Stimulated activated CD4-positive, alpha-beta T cell treated with anti-CD3 and anti-CD28 coated beads, Interleukin-12 subunit alpha, Interleukin-12 subunit beta, amount 100 ng/mL, for 4 hours (primary cell): ENCODE data around the gene DNAH7.

ENCODE experiments used
- DNase-seq: peaks from one replicate; pipeline ENCODE4 v3.0.0-alpha.2; 2020

DNAH7 gene

DNA sequence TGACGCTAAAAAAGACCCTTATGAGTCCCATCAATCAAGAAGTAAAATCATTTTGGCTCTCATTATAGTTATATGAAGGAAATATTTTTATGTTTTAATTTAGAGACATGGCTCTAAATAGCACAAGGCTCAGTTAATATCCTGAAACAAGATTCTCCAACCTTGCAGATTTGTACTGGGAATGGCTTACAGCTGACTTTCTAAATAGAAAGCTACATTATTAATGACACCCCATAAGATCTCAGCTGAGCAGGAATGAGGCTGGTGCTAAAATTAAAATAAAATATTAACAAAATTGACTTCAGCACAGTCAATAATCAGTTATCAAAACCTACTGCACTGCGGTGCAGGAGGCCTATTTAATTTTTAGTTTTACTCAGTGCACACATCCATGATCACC, 274.8 kb downstream of the DNAH7 start:
- no peak for DNase-seq

DNA sequence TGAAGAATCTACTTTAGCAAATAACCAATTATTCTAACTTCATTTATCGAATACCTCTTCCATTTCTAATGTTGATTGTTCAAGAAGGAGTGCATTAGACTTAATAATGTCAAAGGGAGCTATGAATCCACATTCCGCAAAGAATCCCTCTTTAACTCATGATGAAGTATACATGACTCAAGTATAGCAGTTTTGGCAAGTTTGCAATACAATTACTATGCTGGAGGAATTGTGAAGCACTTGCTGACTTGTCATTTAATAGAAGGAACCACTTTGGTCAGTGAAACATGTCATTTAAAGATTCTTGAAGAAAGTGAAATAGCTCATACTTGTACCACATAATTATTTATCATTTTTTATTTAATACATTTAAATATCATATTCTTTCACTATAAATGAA, 286.5 kb downstream of the DNAH7 start:
- DNase-seq = no peak

DNA sequence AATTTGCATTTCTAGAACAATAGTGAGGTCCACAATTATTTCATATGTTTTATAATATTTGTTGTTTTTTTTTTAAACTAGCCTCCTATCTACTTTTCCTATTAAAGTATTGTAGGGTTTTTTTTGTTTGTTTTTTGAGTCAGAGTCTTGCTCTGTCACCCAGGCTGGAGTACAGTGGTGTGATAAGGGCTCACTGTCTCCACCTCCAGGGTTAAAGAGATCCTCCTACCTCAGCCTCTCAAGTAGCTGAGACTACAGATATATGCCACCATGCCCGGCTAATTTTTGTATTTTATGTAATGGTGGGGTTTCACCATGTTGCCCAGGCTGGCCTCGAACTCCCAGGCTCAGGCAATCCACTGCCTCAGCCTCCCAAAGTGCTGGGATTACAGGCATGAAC, 289.1 kb downstream of the DNAH7 start:
- DNase-seq = no peak

DNA sequence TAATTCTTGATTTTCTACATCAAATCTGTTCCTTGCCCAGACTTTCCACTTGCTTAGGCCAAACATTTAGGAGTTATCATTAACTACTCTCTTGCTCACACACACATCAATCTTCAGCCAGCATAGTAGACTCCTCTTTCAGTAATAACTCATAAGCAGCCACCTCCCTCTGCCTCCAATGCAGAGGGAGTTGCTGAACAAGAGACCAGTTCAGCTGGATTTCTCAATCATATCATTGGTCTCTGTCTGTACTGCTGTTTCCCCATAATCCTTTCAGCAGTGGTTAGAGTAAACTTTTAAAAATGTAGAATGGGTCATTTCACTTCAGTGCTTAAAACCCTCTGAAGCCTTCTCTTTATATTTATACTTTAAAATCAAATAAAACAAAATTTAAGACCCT, 298.7 kb downstream of the DNAH7 start:
- DNase-seq = no peak

DNA sequence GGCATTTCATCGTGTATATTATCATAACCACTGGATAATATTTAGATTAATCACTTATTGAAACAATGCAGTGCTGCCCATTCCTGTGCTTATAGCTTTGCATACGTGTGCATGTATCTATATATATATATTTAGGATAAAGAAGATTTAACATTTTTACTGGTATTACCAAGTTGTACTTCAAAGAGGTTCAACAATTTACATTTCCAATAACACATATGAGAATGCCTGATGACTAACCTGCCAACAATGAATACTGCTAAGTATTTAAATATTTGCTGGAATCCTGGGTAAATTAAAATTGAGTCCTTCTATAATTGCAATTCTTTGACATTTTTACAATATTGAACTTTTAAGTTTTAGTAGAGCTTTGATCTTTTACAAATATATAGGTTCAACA, 300.2 kb downstream of the DNAH7 start:
- DNase-seq = no peak

DNA sequence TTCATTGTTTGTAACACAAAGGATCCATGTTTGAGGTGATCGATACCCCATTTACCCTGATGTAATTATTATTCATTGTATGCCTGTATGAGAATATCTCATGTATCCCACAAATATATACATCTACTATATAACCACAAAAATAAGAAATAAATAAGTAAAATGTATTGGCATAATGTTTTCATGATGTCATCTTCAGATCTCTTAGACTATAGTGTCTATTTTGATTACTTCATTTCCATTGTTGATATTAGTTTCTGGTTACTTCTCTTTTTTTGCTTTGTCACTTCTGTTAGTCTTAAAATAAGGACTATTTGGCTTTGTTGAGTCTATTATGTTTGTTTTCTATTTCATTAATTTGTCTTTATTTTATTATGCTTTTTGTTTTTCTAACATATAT, 301.9 kb downstream of the DNAH7 start:
- DNase-seq = no peak

DNA sequence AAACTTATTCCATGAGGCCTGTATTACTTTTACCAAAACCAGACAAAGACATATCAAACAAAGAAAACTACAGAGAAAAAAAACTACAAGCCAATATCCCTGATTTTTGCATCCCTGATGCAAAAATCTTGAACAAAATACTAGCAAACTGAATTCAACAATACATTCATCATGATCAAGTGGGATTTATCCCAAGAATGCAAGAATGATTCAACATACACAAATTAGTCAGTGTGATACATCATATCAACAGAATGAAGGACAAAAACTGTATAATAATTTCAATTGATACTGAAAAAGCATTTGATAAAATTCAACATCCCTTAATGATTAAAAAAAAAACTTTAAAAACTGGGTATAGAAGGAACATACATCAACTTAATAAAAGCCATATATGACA, 304.8 kb downstream of the DNAH7 start:
- DNase-seq = no peak

DNA sequence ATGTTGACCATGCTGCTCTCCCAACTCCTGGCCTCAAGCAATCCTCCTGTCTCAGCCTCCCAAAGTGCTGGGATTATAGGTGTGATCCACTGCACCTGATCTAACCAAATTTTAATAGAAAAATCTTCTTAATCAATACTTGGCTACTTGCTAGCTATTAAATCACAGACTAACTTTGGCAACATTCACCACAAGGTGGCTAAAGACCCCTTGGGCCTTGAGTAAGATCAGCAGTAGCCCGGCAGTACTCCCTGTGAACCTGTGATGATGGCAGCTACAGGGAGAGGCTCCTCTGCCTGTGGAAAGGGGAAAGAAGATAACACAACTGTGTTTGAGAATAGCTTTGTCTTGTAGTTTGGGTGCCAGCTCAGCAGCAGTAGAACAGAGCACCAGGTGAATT, 308.8 kb downstream of the DNAH7 start:
- no peak for DNase-seq

DNA sequence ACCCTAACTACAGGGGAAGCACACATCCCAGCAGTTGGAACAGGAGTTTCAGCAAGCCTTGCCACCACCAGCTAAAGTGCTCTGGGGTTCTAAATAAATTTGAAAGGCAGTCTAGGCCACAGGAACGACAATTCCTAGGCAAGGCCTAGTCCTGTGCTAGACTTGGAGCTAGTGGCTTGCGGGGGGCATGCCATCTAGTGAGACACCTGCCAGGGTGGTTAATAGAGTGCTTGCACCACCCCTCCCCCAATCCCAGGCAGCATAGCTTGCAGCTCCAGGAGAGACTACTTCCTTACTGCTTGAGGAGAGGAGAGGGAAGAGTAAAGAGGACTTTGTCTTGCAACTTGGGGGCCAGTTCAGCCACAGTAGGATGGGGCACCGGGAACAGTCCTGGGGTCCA, 309.8 kb downstream of the DNAH7 start:
- no peak for DNase-seq

DNA sequence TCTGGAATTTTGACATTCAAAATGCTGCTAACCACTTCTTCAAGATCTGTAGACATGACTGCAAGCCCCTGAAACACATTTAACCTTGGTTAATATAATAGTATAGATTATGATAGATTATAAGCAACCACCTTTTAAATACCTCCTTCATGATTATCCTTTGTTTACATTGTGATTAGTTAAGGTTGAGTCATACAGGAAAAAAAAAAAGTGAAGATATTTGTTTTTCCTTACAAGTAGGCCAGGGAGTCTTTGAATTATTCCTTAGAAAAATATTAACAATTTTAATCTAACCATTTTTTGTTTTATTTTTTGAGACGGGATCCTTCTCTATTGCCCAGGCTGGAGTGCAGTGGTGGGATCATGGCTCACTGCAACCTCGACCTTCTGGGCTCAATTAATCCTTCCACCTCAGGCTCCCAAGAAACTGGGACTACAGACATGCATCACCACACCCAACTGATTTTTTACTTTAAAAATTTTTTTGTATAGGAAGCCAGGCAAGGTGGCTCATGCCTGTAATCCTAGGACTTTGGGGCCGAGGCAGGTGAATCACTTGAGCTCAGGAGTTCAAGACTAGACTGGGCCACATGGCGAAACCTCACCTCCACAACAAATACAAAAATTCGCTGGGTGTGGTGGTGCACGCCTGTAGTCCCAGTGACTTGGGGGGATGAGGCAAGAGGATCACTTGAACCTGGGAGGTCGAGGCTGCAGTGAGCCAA, 312.3 kb downstream of the DNAH7 start:
- no peak for DNase-seq

DNA sequence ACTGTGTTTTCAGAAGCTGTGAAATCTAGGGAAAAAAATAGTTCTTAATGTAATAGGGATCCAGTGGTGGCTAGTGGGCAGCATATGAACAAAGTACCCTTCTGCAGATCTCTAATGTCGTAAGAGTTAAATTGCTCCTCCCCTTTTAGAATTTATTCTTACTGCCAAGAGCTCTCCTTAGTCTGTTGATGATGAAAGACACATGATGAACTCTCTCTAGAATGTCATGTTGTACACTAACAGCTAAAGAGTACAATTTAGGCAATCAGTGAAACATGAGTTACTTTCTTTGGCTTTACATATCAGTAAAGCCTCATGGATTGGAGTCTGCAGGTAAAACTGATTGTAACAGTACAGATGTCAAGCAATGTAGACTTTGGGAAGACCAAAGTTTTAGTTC, 327.4 kb downstream of the DNAH7 start:
- DNase-seq = no peak

DNA sequence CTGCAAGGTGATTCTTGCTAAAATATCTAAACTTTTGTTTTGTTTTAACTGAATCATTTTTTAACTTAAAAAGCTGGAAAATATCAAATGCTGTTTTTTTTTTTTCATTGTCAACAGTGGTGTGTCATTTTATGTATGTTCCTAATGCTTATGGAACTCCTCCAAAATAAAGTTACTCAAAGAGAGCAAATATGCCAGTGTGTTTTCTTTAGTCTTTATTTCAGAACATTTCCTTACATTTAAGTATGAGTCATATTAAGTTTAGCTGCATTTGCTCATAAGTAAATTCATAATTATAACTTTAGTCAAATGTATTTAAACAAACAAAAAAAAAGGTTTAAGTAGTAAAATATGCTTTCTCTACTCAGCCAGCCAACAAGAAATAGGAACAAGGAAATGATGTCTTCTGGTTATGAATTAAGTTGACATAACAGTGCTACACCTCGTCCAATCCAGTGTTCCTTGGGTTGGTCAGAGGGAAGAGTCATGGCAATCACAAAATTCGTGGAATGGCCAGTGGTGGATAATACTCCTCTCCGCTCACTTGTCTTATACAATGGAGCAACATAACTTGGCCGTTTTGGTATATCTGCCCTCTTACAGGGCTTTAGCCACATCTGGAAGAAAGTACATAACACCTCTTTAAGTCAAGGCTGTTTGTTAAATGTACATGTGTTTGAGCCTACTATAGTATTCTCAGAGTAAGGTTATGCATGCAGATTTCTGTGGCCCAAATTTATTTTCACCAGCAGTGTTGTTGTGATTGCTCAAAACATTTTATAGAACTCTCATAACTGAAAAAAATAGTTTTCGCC, 330.9 kb downstream of the DNAH7 start:
- DNase-seq = no peak

DNA sequence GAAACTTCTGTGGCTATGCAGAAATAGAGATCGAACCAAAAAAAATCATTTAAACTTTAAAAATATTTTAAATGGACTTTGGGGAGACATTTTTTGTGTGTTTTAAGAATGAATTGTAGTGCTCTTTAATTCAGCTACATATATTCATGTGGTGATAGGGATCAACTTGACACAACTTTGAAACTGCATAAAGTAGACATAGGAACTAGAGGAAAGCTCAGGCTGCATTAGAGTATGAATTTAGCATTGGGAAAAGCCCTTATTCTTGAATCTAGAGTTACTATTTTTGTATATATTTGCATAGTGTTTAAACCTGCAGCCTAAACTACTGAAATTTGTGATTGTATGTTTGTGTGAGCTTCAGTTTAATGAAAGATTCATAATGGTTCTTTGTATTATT, 333.3 kb downstream of the DNAH7 start:
- DNase-seq = no peak

DNA sequence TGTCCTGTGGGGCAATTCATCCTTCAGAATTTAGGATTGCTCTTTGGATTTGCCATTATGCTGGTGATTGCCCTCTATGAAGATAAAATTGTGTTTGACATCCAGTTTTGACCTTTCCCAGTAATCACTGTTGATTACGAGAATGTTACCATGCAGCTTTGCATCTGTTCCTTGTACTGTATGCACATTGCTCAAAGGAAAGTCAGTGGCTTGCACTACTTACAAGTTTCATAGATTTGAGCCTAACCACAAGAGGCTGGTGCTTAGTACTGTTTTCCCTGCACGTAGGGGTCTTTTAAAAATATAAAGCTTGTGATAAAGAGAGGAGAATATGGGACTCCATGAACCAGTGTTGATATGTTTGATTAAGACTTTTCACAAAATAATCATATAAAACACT, 333.7 kb downstream of the DNAH7 start:
- no peak for DNase-seq

DNA sequence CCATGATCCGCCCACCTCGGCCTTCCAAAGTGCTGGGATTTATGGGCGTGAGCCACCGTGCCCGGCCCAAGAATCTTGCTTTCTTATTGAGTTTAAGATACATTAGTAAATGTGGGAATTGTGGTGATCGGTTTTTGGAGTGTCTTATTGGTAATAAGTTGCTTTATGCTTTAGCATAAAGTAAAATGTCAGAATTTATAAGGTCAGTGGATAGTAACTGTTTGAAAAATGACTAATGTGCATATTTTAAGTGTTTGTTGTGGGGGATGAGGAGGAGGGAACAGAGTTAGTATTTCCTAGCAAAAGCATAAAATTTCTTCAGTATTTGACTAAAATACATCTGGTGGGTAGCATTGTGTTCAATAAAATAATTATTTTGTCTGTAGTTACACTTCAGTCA, 334.2 kb downstream of the DNAH7 start:
- DNase-seq = no peak

DNA sequence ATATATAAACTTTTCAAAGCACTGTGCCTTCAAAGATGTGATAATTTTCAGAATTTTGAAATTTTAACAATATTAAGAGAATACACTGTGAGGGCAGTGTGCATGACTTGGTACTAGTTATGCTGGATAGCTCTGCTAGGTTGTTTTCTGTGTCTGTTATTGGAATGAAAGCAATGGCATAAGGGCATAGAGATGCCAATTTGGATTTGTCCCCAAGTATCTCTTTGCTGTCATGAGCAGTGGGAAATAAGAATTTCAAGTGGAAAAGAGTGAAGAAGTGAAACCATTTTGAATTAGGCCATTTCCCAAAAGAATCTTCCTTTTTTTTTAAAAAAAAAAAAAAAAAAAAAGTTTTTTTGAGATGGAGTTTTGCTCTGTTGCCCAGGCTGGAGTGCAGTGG, 334.8 kb downstream of the DNAH7 start:
- DNase-seq = no peak

DNA sequence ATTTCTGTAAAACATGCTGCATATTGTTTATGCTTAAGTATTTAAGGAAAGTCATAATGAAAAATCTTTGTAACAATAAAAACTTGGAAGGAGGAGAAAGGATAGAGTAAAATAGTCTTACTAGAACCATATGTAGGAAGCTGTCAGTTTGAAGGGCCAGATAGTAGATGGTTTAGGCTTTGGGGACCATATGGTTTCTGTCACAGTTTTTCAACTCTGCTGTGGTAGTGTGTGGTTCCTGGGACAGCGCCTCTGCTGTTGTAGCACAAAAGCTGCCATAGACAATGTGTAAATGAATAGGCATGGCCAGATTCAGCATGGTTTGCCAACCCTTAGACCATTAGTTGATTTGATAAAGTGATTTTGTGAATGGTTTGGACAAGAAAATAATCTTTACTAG, 336.1 kb downstream of the DNAH7 start:
- no peak for DNase-seq

DNA sequence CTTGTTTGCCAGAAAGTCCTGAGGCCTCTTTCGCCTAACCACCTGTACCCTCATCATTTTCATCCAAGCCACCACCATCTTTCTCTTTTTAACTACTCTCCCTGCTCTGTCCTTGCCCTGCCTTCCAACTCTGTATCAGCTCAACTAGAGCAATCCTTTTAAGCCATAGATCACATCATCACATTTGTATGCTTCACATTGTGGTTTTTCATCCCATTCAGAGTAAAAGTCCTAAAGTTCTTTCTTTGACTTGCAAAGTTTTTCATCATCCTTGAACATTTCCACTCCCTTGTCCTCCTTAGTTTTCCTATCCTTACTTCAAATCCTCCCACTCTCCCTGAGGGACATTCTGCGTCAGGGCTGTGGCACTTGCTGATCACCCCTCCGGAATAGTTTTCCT, 337.7 kb downstream of the DNAH7 start:
- no peak for DNase-seq

DNA sequence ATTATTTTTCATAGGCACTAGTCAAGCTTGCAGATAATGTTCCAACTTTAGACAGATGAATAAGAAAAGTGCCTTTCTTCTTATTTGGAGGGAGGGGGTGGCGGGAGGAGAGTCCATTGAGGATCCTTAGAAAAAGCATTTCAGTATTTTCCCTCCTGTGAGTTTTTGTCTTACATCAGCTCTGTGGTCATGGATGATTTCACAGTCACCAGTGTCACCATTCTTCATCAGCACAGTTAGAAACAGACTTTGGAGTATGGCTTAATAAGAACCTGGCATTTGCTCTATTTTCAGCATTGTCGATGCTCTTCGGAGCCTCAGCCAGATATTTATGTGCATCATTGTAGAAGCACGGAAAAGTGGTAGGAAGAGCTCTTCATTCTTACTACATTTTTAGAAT, 341.5 kb downstream of the DNAH7 start:
- DNase-seq = no peak

DNA sequence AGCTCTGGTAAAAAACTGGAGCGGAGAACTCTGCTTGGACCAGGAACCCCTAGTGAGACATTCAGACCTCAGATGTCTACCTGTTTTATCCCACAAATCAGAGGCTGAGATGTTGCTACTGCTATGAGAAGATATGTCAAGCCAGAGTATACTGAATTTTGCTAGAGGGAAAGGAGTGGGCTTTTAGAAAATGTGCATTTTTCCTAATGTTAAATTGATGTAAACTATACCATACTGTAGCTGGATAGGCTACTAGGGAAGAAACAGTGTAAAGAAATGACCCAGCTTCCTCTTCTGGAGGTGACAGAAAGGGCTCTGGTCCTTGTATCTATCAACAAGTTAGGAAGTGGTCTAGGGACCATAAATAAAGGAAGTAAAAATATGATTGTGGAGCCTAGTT, 346.6 kb downstream of the DNAH7 start:
- DNase-seq = no peak

DNA sequence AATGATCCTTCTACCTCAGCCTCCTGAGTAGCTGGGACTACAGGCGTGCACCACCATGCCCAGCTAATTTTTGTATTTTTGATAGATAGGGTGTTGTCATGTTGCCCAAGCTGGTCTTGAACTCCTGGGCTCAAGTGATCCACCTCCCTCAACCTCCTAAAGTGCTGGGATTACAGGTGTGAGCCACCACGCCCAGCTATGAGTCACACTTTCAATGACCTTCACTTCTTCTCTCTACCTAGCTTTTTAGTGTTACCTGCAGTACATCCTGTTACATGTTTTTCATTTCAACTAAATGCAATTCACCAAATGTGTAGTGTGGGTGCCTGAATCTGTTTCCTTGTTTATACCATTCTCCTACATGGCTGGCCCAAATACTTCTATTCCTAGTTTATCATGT, 347.6 kb downstream of the DNAH7 start:
- DNase-seq = no peak

DNA sequence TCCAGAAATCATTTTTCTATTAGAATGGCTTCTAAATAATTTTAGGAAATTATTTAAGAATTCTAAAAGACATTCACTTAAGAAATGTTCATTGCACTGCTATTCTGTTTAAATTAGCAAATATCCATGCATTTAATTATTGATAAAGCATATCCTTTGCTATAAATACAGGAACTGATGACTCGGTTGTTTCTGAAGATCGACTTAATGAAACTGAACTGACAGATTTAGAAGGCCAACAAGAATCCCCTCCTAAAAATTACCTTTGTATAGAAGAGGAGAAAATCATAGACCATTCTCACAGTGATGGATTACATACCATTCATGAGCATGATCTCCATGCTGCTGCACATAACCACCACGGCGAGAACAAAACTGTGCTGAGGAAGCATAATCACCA, 352.2 kb downstream of the DNAH7 start:
- no peak for DNase-seq

DNA sequence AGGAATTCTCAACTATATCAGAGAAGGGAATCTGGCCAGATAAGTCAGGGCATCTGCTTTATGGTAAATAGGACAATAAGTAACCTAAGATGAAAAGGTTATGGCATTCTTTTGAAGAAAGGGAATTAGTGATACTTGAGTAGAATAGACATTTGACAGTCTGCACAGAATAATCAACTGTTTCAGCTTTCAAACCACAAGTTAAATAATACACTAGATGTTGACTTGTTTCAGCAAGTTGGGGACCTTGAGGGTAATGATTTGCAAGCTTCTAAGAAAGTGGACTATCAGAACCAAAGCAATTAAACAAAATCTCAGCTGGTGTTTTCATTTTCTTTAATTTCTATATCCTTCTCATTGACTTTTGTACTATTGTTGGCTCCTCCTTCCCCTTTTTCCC, 357.2 kb downstream of the DNAH7 start:
- DNase-seq = no peak

DNA sequence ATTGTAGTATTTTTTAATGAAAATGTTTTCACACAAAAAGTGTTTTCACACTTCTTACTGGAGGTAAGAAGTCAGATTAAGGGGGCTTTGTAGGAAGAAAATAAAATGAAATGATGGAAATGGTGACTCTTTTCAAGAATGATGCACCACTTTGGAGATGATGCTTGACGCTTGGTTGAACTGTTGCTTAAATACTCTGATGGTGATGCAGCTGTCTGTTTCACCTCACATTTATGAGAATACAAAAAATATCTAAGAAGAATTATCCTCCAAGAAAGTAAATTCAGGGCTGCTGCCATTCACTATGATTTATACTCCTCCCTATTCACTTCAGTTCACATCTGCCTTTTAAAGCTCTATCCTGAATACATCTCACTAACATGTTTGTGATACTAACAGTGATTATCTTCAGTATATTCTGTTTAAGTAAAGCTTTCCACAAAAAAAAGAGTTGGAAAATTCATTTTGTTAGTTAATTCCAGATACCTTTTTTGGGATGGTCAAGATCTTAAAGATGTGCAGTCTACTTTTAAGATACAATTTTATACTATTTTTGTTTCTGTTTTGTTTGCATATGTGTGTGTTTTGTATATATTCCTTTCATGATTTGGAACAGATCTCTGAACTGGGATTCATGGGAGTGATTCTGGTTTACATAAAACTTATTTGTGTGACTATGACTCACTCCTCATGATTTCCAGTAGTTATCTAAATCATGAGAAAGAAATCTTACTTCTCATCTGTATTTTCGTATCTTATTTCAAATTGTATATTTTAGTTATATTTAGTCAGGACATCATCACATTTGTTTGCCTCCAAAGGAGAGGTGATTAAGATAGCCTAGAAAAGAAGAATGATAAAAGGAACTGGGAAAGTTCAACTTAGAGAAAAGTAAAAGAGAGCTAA, 358.5 kb downstream of the DNAH7 start:
- no peak for DNase-seq
